Epithelial cell of esophagus (primary cell): Measurements from ENCODE around the gene TCF7L2.

Experiments
- DNase-seq: peaks from one replicate; pipeline ENCODE4 v3.0.0; 2010; ENCODE audit warnings: low read depth
- H3K4me3 ChIP-seq: 2 replicates; pipeline ENCODE4 v1.5.1; 2011; ENCODE audit warnings: mild to moderate bottlenecking, low read length, control low read depth
- TF ChIP-seq, protein P1 (sequence below): IDR thresholded peaks from 2 replicates; pipeline ENCODE4 v1.5.1; 2011; ENCODE audit warnings: low read depth, mild to moderate bottlenecking, low read length, control low read depth, inconsistent platforms; ENCODE audit not compliant: insufficient read depth; ENCODE audit errors: missing control alignments

TCF7L2 gene

DNA sequence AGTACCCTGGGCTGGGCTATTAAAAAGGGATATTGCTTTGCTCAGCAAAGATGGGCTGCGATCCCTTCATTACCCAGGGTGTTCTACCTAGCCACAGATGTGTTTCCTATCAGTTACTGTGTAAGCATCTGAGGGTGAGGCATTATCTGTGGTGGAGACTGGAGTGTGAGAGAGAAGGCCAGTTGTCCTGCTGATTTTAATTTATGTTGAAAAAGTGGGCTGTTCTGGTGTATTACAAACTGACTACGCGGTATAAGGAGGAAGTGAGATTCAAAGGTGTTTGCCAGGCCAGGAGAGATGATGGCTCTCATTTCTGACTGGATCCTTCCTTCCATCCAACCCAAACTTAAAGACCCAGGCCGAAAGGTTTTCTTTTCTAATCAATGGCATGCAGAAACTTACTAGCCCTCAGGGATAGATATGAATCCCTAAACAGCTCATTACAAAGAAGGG is 7.6 kb downstream of the TCF7L2 start:
- no peak for DNase-seq
- no peak overlapping the region for H3K4me3 ChIP-seq
- TF ChIP-seq, protein P1, sequence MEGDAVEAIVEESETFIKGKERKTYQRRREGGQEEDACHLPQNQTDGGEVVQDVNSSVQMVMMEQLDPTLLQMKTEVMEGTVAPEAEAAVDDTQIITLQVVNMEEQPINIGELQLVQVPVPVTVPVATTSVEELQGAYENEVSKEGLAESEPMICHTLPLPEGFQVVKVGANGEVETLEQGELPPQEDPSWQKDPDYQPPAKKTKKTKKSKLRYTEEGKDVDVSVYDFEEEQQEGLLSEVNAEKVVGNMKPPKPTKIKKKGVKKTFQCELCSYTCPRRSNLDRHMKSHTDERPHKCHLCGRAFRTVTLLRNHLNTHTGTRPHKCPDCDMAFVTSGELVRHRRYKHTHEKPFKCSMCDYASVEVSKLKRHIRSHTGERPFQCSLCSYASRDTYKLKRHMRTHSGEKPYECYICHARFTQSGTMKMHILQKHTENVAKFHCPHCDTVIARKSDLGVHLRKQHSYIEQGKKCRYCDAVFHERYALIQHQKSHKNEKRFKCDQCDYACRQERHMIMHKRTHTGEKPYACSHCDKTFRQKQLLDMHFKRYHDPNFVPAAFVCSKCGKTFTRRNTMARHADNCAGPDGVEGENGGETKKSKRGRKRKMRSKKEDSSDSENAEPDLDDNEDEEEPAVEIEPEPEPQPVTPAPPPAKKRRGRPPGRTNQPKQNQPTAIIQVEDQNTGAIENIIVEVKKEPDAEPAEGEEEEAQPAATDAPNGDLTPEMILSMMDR, result no peak

DNA sequence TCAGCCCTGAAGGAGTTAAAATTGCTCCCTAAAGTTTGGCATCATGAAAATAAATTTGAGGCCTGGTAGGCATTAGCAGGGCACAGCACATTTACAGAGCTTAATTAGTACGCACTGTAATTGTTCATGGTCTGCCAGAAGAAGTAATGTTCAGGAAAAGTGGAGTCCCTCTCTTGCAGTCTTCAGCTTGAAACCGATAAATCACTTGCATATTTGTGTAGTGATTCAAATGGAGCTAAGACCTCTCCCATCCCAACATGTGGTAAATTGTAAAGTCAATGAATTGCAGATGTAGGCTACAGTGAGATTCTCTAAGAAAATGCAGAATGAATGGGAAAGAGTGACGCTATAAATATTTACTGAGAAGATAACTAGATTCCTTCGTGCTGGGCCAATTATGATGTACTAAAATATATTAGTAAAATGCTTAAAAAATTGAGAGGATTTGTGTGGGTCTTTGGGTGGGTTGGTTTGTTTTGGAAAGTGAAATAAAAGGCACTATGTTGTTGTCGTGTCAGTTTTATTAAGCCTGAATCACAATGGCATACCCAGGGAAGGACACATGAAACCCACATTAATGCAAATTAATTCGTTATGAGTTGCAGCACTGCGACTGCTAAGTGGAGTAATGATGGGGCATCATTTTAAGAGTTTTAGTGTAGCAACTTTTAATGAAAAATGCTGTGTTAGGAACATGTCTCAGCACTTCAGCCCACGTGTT is 8.4 kb downstream of the TCF7L2 start:
- DNase-seq, result no peak
- no peak overlapping the region for H3K4me3 ChIP-seq
- TF ChIP-seq, protein P1, result no peak

DNA sequence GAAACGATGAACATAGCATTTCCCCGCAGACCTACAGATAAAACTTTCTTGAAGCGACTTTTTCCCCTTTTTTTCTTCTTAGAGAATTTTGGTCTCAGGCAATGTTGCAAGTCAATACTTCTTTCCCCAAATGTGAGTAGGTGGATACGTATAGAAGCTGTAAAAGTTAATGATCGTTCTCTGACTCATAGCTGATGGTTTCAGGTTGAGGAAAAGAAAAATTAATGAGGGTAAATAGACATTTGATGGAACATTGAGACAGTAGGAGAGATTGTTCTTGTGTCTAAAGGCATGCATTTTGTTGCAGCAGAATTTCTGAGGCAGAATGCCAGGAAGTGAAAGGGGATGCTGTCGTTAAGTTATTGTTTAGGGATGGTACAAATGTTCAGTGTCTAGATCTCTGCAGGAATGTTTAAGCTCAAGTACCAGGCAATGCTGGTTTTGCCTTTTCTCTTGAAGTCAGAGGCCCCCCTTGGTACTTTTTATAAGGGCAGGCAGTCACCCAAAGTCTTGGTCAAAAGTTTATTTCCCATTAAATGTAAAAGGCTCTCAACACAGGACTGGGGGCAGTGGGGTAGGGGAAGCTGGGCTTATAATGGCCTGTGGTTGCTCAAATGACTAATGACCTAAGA is 9.3 kb downstream of the TCF7L2 start:
- no peak overlapping the region for H3K4me3 ChIP-seq
- TF ChIP-seq, protein P1, result no peak
- DNase-seq, result peak; percentile 57

DNA sequence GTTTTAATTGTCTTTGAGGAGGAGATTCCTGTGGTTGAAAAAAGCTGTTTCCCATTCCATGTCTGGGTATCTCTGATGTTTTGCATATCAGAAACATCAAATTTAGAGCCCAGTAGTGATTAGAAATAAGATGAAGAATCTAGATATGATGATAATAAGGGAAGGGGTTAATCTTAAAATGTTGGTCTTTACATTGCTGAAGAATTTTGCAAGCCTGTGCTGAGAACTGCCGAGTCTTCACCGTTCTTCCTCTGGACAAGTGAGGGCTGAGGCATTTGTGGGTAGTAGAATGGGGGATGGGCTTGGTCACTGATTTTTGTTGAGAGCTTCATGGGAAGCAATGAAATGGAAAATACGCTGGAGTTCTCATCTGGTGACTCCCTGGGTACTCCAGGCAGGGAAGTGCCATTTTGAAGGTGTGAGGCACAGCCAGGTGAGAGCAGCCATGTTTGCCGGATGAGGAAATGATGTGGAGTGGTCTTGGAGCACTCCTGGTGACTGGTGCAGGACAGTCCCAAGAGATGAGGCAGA is 10.2 kb downstream of the TCF7L2 start:
- TF ChIP-seq, protein P1, result no peak
- DNase-seq, result no peak
- no peak overlapping the region for H3K4me3 ChIP-seq

DNA sequence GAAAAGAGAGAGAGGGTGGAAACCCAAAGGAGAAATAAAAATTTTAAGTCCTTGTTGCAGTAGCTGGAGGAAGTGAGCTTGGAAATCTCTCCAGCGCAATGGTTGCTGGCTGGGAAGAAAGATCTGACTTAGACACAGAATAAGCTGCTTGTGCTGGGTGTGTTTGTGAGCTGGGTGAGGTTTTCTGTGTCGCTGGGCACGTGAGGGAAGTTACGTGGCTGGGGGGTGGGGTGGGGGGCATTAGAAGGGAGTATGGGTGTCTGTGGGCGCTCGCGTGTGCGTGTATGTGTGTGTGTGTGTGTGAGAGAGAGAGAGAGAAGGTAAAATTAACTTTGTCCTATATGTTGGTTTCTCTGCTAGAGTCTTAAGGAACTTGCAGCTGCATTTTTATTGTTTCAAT is 11.6 kb downstream of the TCF7L2 start:
- no peak overlapping the region for H3K4me3 ChIP-seq
- DNase-seq, result no peak
- TF ChIP-seq, protein P1, result no peak

DNA sequence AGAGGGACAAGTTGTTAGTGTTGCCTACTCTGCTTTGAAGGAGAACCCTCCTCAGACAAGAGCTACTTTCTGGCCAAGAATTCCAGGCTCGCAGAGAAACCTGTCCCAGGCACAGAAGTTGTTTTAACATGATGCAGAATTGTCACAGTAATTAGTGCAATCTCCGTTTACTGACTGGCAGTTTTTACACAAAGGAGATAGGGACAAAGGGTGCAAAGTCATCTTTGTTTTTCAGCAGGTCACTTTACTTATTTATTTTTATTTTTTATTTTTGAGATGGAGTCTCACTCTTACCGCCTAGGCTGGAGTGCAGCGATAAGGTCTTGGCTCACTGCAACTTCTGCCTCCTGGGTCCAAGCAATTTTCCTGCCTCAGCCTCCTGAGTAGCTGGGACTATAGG is 12.3 kb downstream of the TCF7L2 start:
- TF ChIP-seq, protein P1, result no peak
- H3K4me3 ChIP-seq, result no peak overlapping the region
- DNase-seq, result no peak

DNA sequence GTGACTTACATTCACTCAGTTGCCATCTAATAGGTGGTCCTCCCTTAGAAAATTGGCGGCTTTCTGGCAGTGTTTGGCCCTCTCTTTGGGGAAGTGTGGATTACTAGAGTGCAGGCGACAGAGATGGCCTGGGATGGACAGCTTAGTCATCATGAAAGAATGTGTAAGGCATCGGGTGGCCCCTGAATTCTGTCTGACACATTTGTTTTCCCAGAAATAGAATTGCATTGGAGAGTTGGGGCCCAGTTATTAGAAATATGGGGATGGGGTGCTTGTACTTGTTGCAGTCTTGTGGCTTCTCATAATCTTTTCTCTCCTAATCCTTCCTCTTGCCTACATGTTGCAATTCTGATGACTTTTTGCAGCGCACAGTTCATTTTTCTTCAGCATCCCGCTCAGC is 13.8 kb downstream of the TCF7L2 start:
- H3K4me3 ChIP-seq, result no peak overlapping the region
- DNase-seq, result no peak

More for the DNA sequence above, 13.8 kb downstream of the TCF7L2 start:
- TF ChIP-seq, protein P1, result no peak
